Measurements from ENCODE around the gene PSME2. TPM values are rescaled to one million over a fixed set of nuclear protein-coding genes. Genes with fewer than 3 reads are reported as not detected.

PSME2 gene, protein sequence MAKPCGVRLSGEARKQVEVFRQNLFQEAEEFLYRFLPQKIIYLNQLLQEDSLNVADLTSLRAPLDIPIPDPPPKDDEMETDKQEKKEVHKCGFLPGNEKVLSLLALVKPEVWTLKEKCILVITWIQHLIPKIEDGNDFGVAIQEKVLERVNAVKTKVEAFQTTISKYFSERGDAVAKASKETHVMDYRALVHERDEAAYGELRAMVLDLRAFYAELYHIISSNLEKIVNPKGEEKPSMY
- 100 to 1,000 TPM in 3 of 9 donors, 10 to 100 TPM in 6; 51.4 to 360 (median 80.8) TPM for total RNA-seq
- 100 to 1,000 TPM in 1 of 2 donors, 10 to 100 TPM in 1; 90.4 to 222 TPM for polyA plus RNA-seq
- long read RNA-seq, donor 1, transcript PSME2-201 (11 exons, 1,404 nt), result major isoform, 51 of 65 reads
- long read RNA-seq, donor 1, transcript PSME2-205 (2 exons, 496 nt), result minor isoform, 6 of 65 reads
- long read RNA-seq, donor 1, partial matches to known transcripts, result 0 of 65 reads
- long read RNA-seq, donor 1, other reads (novel, unspliced or antisense), result 4 of 65 reads
- long read RNA-seq, donor 2, transcript PSME2-201 (11 exons, 1,404 nt), result major isoform, 69 of 90 reads
- long read RNA-seq, donor 2, partial matches to known transcripts, result 3 of 90 reads
- long read RNA-seq, donor 2, other reads (novel, unspliced or antisense), result 13 of 90 reads
- long read RNA-seq, donor 3, transcript PSME2-201 (11 exons, 1,404 nt), result major isoform, 58 of 72 reads
- long read RNA-seq, donor 3, partial matches to known transcripts, result 1 of 72 reads
- long read RNA-seq, donor 3, other reads (novel, unspliced or antisense), result 5 of 72 reads

DNA sequence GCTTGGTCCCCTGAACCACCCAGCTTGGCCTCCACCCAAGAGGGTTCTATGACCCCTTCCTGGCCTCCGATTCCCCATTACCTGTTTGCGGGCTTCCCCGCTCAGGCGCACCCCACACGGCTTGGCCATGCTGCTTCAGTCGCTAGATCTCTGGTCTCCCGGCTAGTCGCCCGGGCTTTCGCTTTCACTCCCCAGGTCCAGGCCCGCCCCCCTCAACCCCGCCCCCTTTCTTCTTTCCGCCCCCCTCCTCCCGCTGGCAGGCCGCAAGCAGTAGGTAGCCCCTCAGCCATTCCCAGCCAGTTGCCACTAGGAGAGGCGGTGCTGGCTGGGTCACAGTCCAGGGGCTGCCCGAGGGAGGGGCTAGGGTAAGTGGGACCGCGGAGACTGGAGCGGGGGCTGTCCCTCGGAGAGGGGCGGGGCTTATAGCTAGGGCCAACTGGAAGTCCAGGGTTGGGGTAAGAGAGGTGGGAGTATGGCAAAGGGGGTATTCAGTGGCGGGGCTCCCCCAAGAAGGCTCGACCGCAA is at the start of gene PSME2:
TSS of gene PSME2 (minus strand) at position 158 of the 525 bp plus-strand sequence. CDS start at position 129, 29 bp downstream.
- intact Hi-C loops (cut with DNase I), result loop anchor here in 2 of 10 donors (1.0 to 5.0 kb wide), 2 partner anchors 32 to 34 kb away; partner anchors contain the start of genes DCAF11 (in 2 of the 2) and NRL (in 2 of the 2)
- Histone ChIP-seq H3K27me3 (no peaks in the 10 kb centered on the region), H3K4me3 (peak within 1 kb of the TSS; percentile 57 to 94 (median 84)), H3K36me3 (peaks cover 0 to 56% (median 39%) of the 10 kb centered on the region in 9 donors), H3K4me1 (peaks cover 6 to 57% (median 29%) of the 10 kb centered on the region in 12 donors), H3K27ac (peak within 1 kb of the TSS; percentile 49 to 97 (median 94)), H3K9me3 (no peaks in the 10 kb centered on the region)
- peak in 1 of 2 donors; percentile 49 for TF ChIP-seq POLR2A (IDR thresholded peaks at IDR 0.05)
- TF ChIP-seq, protein P1, sequence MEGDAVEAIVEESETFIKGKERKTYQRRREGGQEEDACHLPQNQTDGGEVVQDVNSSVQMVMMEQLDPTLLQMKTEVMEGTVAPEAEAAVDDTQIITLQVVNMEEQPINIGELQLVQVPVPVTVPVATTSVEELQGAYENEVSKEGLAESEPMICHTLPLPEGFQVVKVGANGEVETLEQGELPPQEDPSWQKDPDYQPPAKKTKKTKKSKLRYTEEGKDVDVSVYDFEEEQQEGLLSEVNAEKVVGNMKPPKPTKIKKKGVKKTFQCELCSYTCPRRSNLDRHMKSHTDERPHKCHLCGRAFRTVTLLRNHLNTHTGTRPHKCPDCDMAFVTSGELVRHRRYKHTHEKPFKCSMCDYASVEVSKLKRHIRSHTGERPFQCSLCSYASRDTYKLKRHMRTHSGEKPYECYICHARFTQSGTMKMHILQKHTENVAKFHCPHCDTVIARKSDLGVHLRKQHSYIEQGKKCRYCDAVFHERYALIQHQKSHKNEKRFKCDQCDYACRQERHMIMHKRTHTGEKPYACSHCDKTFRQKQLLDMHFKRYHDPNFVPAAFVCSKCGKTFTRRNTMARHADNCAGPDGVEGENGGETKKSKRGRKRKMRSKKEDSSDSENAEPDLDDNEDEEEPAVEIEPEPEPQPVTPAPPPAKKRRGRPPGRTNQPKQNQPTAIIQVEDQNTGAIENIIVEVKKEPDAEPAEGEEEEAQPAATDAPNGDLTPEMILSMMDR (IDR thresholded peaks at IDR 0.05), result peak in 2 of 12 donors; percentile 5 to 9
- WGBS, 4 donors, result 0 to 1% (median 0%) methylated on average over 24 to 25 of the region's 25 CpGs
- peak; percentile 95 to 99 (median 96) for DNase-seq
- ATAC-seq, result peak; percentile 84 to 91 (median 88)

DNA sequence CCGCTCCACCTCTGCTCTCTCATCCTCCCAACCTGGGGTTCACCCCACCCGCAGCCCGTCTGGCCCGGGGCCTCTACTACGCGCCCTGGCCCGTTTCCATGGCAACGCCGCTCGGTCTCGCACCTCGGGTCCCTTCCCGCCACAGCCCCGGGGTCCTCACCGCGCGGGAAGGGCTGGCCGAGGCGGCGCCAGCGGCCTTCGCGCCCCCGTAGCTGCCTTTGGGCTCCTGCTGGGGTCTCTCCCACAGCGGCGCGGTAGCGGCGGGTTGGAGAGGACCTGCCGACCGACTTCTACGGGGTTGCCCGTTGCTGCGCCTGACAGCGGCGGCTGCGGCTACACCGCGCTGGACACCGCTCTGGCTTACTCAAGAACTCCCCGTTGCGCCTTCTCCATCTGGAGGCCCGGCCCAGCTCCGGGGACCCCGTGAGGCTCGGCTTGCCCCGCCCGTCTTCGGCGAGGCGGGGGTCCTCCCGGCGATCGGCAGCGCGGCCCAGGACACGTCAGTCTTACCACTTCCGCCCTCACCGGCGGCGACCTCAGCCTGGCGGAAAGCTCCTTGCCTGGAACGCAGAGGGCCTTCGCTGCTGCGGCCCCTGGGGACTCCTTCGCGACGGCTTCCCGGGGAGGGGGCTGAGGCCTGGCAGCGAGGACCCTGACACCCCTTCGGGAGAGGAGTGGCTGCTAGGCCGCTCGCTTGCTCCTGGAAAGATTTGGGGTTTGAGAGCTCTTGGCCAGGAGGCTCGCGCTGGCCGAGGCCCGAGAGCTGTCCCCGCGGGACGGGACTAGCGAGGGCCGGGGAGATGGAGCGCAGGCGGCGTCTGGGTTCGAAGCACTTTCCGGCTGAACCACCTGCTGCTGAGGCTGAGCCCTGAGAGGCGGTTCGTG is 49.0 kb upstream of the PSME2 start, which contains the start of gene TM9SF1:
TSS of gene TM9SF1 (minus strand) at position 256 of the 885 bp plus-strand sequence. CDS start 422 bp downstream, outside the sequence.
- peak within 1 kb of the TSS; percentile 67 to 99 (median 92) for H3K4me3 ChIP-seq
- TF ChIP-seq, protein P1 (IDR thresholded peaks at IDR 0.05), result no peak
- TF ChIP-seq POLR2A (IDR thresholded peaks at IDR 0.05), result peak in 1 of 2 donors; percentile 68
- 0 to 1% (median 1%) methylated on average over 54 to 89 of the region's 89 CpGs for WGBS, 4 donors
- H3K27ac ChIP-seq, result peak within 1 kb of the TSS; percentile 95 to 100 (median 98)
- H3K9me3 ChIP-seq, result no peaks in the 10 kb centered on the region
- DNase-seq, result peak; percentile 89 to 95 (median 93)
- ATAC-seq, result peak; percentile 89 to 96 (median 94)
- intact Hi-C loops (cut with DNase I), result loop anchor here in 1 of 10 donors (2.0 kb wide), 1 partner anchor 37 kb away; the partner anchor contains the start of genes GMPR2 and NEDD8
- H3K27me3 ChIP-seq, result no peaks in the 10 kb centered on the region
- peaks cover 2 to 51% (median 24%) of the 10 kb centered on the region in 12 donors for H3K4me1 ChIP-seq
- H3K36me3 ChIP-seq, result peaks cover 0 to 35% (median 23%) of the 10 kb centered on the region in 9 donors

GRCh38 chr14:24194873-24195185 is 48.4 kb upstream of the PSME2 start:
- H3K27ac ChIP-seq, result peak overlapping the region; percentile 95 to 100 (median 98)
- TF ChIP-seq POLR2A (IDR thresholded peaks at IDR 0.05), result no peak
- TF ChIP-seq, protein P1 (IDR thresholded peaks at IDR 0.05), result no peak
- ATAC-seq, result peak in 1 of 4 donors; percentile 4
- no peaks in the 10 kb centered on the region for H3K27me3 ChIP-seq
- H3K4me3 ChIP-seq, result peak overlapping the region; percentile 67 to 99 (median 92)
- peaks cover 2 to 51% (median 24%) of the 10 kb centered on the region in 12 donors for H3K4me1 ChIP-seq
- intact Hi-C loops (cut with DNase I), result loop anchor here in 1 of 10 donors (2.0 kb wide), 1 partner anchor 38 kb away; the partner anchor contains the start of genes GMPR2 and NEDD8
- H3K9me3 ChIP-seq, result no peaks in the 10 kb centered on the region
- no peak for DNase-seq
- 36 to 53% (median 49%) methylated on average over 6 to 8 of the region's 8 CpGs for WGBS, 4 donors
- peaks cover 0 to 40% (median 26%) of the 10 kb centered on the region in 9 donors for H3K36me3 ChIP-seq

All from heart left ventricle (tissue), 16 donors.